HEK293 (cell line): Measurements from ENCODE around the gene EFCAB5.

Experiments
- CTCF ChIA-PET: fragments of 350-600 bp; formaldehyde crosslinking; extraction: SDS; loops from one replicate; lab custom pipeline; 2021; ENCODE audit warnings: antibody characterized with exemption; lab: Yijun Ruan, JAX
- POLR2A ChIA-PET: fragments of 300-600 bp; formaldehyde crosslinking; extraction: SDS; loops from one replicate; lab custom pipeline; 2020; ENCODE audit warnings: antibody characterized with exemption, inconsistent platforms; lab: Yijun Ruan, JAX
- H3K27ac ChIP-seq: fragments of 200-500 bp; sonication (Bioruptor generic); 2 replicates; pipeline ENCODE4 v1.5.1; 2014; ENCODE audit warnings: low read depth, low read length, control low read depth, inconsistent platforms; ENCODE audit errors: extremely low read depth
- H3K36me3 ChIP-seq, 2 experiments: fragments of 200-500 bp in 1 of 2; sonication (Bioruptor generic) in 1 of 2; 1 replicate in 1 of 2; 2 replicates in 1 of 2; pipeline ENCODE4 v1.5.1; 2014 to 2017; ENCODE audit warnings: inconsistent platforms in 2 of 2, low read length in 2 of 2; ENCODE audit not compliant: control insufficient read depth in 2 of 2, insufficient read depth in 1 of 2
- H3K4me1 ChIP-seq: fragments of 200-500 bp; sonication (Bioruptor generic); 2 replicates; pipeline ENCODE4 v1.5.1; 2014; ENCODE audit warnings: mild to moderate bottlenecking, low read length, inconsistent platforms; ENCODE audit not compliant: control insufficient read depth, insufficient read depth
- H3K4me3 ChIP-seq: 2 replicates; pipeline ENCODE4 v1.5.1; 2011; ENCODE audit warnings: low read depth, mild to moderate bottlenecking, control low read depth, low read length, moderate library complexity
- H3K9me3 ChIP-seq: fragments of 200-500 bp; sonication (Bioruptor generic); 2 replicates; pipeline ENCODE4 v1.5.1; 2014; ENCODE audit warnings: low read depth, low read length, inconsistent platforms; ENCODE audit not compliant: control insufficient read depth, insufficient read depth
- MZF1 ChIP-seq: fragments of 450-650 bp; formaldehyde crosslinking; IDR thresholded peaks from 2 replicates; pipeline ENCODE4 v1.5.1; 2017; ENCODE audit warnings: missing biosample characterization, missing genetic modification characterization, borderline replicate concordance
- SCRT2 ChIP-seq: fragments of 450-650 bp; formaldehyde crosslinking; IDR thresholded peaks from 2 replicates; pipeline ENCODE4 v1.5.1; 2016; ENCODE audit warnings: missing biosample characterization, missing genetic modification characterization
- ZNF112 ChIP-seq: fragments of 450-650 bp; formaldehyde crosslinking; IDR thresholded peaks from 2 replicates; pipeline ENCODE4 v1.5.0; 2017; ENCODE audit warnings: missing biosample characterization, missing genetic modification characterization
- ZNF133 ChIP-seq: fragments of 450-650 bp; formaldehyde crosslinking; IDR thresholded peaks from 2 replicates; pipeline ENCODE4 v1.5.1; 2016; ENCODE audit warnings: missing biosample characterization, missing genetic modification characterization
- ZNF169 ChIP-seq: fragments of 450-650 bp; formaldehyde crosslinking; IDR thresholded peaks from 2 replicates; pipeline ENCODE4 v1.5.1; 2016; ENCODE audit warnings: missing biosample characterization, missing genetic modification characterization
- ZNF24 ChIP-seq: fragments of 450-650 bp; formaldehyde crosslinking; IDR thresholded peaks from 2 replicates; pipeline ENCODE4 v1.5.1; 2016; ENCODE audit warnings: missing biosample characterization, missing genetic modification characterization
- ZNF350 ChIP-seq: fragments of 450-650 bp; formaldehyde crosslinking; IDR thresholded peaks from 2 replicates; pipeline ENCODE4 v1.5.0; 2017; ENCODE audit warnings: missing biosample characterization, mild to moderate bottlenecking, missing genetic modification characterization
- ZNF48 ChIP-seq: fragments of 450-650 bp; formaldehyde crosslinking; IDR thresholded peaks from 2 replicates; pipeline ENCODE4 v1.5.1; 2016; ENCODE audit warnings: missing biosample characterization, missing genetic modification characterization
- ZNF561 ChIP-seq: fragments of 450-650 bp; IDR thresholded peaks from 2 replicates; pipeline ENCODE4 v1.5.1; 2018; ENCODE audit warnings: missing biosample characterization, missing genetic modification characterization, borderline replicate concordance
- ZNF585B ChIP-seq: fragments of 450-650 bp; formaldehyde crosslinking; IDR thresholded peaks from 2 replicates; pipeline ENCODE4 v1.5.1; 2016; ENCODE audit warnings: missing biosample characterization, missing genetic modification characterization
- ZNF596 ChIP-seq: fragments of 450-650 bp; IDR thresholded peaks from 2 replicates; pipeline ENCODE4 v1.5.0; 2018; ENCODE audit warnings: missing biosample characterization, mild to moderate bottlenecking, missing genetic modification characterization, moderate library complexity
- ZNF610 ChIP-seq: fragments of 450-650 bp; formaldehyde crosslinking; IDR thresholded peaks from 2 replicates; pipeline ENCODE4 v1.5.1; 2016; ENCODE audit warnings: missing biosample characterization, missing genetic modification characterization, borderline replicate concordance
- ZNF624 ChIP-seq: fragments of 450-650 bp; formaldehyde crosslinking; IDR thresholded peaks from 2 replicates; pipeline ENCODE4 v1.5.1; 2017; ENCODE audit warnings: missing biosample characterization, missing genetic modification characterization
- ZNF791 ChIP-seq: fragments of 450-650 bp; formaldehyde crosslinking; IDR thresholded peaks from 2 replicates; pipeline ENCODE4 v1.5.1; 2016; ENCODE audit warnings: missing biosample characterization, missing genetic modification characterization
- TF ChIP-seq, protein P1 (sequence below): fragments of 450-650 bp; formaldehyde crosslinking; IDR thresholded peaks from 2 replicates; pipeline ENCODE4 v1.5.1; 2016; ENCODE audit warnings: missing biosample characterization, missing genetic modification characterization, borderline replicate concordance
- TF ChIP-seq, protein P2 (sequence below): fragments of 450-650 bp; formaldehyde crosslinking; IDR thresholded peaks from 2 replicates; pipeline ENCODE4 v1.5.1; 2017; ENCODE audit warnings: missing biosample characterization, missing genetic modification characterization
- TF ChIP-seq, protein P3 (sequence below): fragments of 450-650 bp; formaldehyde crosslinking; IDR thresholded peaks from 2 replicates; pipeline ENCODE4 v1.5.1; 2017; ENCODE audit warnings: missing biosample characterization, missing genetic modification characterization
- TF ChIP-seq, protein P4 (sequence below): fragments of 450-650 bp; formaldehyde crosslinking; optimal IDR thresholded peaks from 2 replicates; pipeline ENCODE3; 2016; ENCODE audit warnings: missing biosample characterization, mild to moderate bottlenecking, missing genetic modification characterization

Gene EFCAB5

DNA sequence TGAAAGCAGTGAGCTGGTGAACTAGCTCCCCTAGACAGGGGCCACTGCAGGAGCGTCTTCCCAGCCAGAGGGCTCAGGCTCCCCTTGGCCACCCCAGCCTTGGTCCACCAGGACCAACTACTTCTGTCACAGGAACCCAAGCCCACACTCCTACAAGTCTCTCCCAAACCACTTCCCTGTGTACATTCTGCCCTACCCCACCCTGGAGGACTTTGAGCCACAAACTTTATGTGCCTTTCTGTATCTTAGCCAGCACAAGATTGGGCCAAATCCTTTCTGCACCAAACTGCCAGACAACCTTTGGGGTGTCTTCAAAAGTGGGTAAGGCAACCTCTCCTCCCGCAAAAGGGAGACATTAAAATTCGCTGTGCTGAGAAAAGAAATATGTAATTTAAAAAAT, 31.6 kb downstream of the EFCAB5 start:
- H3K4me3 ChIP-seq: no peak overlapping the region
- H3K27ac ChIP-seq: no peak overlapping the region
- no peaks in the 10 kb centered on the region for H3K4me1 ChIP-seq
- POLR2A ChIA-PET: no interaction called here
- H3K36me3 ChIP-seq: no peaks in the 10 kb centered on the region
- no peak for TF ChIP-seq ZNF24
- TF ChIP-seq ZNF624 (tag by site-specific recombination): no peak
- TF ChIP-seq, protein P1, sequence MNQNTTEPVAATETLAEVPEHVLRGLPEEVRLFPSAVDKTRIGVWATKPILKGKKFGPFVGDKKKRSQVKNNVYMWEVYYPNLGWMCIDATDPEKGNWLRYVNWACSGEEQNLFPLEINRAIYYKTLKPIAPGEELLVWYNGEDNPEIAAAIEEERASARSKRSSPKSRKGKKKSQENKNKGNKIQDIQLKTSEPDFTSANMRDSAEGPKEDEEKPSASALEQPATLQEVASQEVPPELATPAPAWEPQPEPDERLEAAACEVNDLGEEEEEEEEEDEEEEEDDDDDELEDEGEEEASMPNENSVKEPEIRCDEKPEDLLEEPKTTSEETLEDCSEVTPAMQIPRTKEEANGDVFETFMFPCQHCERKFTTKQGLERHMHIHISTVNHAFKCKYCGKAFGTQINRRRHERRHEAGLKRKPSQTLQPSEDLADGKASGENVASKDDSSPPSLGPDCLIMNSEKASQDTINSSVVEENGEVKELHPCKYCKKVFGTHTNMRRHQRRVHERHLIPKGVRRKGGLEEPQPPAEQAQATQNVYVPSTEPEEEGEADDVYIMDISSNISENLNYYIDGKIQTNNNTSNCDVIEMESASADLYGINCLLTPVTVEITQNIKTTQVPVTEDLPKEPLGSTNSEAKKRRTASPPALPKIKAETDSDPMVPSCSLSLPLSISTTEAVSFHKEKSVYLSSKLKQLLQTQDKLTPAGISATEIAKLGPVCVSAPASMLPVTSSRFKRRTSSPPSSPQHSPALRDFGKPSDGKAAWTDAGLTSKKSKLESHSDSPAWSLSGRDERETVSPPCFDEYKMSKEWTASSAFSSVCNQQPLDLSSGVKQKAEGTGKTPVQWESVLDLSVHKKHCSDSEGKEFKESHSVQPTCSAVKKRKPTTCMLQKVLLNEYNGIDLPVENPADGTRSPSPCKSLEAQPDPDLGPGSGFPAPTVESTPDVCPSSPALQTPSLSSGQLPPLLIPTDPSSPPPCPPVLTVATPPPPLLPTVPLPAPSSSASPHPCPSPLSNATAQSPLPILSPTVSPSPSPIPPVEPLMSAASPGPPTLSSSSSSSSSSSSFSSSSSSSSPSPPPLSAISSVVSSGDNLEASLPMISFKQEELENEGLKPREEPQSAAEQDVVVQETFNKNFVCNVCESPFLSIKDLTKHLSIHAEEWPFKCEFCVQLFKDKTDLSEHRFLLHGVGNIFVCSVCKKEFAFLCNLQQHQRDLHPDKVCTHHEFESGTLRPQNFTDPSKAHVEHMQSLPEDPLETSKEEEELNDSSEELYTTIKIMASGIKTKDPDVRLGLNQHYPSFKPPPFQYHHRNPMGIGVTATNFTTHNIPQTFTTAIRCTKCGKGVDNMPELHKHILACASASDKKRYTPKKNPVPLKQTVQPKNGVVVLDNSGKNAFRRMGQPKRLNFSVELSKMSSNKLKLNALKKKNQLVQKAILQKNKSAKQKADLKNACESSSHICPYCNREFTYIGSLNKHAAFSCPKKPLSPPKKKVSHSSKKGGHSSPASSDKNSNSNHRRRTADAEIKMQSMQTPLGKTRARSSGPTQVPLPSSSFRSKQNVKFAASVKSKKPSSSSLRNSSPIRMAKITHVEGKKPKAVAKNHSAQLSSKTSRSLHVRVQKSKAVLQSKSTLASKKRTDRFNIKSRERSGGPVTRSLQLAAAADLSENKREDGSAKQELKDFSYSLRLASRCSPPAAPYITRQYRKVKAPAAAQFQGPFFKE (tag by site-specific recombination): no peak
- TF ChIP-seq, protein P2, sequence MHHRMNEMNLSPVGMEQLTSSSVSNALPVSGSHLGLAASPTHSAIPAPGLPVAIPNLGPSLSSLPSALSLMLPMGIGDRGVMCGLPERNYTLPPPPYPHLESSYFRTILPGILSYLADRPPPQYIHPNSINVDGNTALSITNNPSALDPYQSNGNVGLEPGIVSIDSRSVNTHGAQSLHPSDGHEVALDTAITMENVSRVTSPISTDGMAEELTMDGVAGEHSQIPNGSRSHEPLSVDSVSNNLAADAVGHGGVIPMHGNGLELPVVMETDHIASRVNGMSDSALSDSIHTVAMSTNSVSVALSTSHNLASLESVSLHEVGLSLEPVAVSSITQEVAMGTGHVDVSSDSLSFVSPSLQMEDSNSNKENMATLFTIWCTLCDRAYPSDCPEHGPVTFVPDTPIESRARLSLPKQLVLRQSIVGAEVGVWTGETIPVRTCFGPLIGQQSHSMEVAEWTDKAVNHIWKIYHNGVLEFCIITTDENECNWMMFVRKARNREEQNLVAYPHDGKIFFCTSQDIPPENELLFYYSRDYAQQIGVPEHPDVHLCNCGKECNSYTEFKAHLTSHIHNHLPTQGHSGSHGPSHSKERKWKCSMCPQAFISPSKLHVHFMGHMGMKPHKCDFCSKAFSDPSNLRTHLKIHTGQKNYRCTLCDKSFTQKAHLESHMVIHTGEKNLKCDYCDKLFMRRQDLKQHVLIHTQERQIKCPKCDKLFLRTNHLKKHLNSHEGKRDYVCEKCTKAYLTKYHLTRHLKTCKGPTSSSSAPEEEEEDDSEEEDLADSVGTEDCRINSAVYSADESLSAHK (tag by site-specific recombination): no peak
- no peak for TF ChIP-seq ZNF169 (tag by site-specific recombination)
- TF ChIP-seq, protein P3, sequence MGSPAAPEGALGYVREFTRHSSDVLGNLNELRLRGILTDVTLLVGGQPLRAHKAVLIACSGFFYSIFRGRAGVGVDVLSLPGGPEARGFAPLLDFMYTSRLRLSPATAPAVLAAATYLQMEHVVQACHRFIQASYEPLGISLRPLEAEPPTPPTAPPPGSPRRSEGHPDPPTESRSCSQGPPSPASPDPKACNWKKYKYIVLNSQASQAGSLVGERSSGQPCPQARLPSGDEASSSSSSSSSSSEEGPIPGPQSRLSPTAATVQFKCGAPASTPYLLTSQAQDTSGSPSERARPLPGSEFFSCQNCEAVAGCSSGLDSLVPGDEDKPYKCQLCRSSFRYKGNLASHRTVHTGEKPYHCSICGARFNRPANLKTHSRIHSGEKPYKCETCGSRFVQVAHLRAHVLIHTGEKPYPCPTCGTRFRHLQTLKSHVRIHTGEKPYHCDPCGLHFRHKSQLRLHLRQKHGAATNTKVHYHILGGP (tag by site-specific recombination): no peak
- TF ChIP-seq ZNF610 (tag by site-specific recombination): no peak
- TF ChIP-seq SCRT2 (tag by site-specific recombination): no peak
- TF ChIP-seq ZNF585B: no peak
- no peak for TF ChIP-seq ZNF48 (tag by site-specific recombination)
- TF ChIP-seq ZNF791 (tag by site-specific recombination): no peak
- TF ChIP-seq ZNF596 (tag by site-specific recombination): no peak
- TF ChIP-seq ZNF133 (tag by site-specific recombination): no peak
- no peak for TF ChIP-seq ZNF112 (tag by site-specific recombination)
- no peak for TF ChIP-seq MZF1
- TF ChIP-seq ZNF561 (tag by site-specific recombination): no peak
- TF ChIP-seq, protein P4, sequence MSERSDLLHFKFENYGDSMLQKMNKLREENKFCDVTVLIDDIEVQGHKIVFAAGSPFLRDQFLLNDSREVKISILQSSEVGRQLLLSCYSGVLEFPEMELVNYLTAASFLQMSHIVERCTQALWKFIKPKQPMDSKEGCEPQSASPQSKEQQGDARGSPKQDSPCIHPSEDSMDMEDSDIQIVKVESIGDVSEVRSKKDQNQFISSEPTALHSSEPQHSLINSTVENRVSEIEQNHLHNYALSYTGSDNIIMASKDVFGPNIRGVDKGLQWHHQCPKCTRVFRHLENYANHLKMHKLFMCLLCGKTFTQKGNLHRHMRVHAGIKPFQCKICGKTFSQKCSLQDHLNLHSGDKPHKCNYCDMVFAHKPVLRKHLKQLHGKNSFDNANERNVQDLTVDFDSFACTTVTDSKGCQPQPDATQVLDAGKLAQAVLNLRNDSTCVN (tag by site-specific recombination): no peak
- no peak for TF ChIP-seq ZNF350
- TF ChIP-seq, all 188 proteins: peak for 0
- no peaks in the 10 kb centered on the region for H3K9me3 ChIP-seq
- CTCF ChIA-PET: interaction anchor here (0.8 kb wide), 1 partner anchor 42 kb away, joined by 4 read pairs; no protein-coding TSS in a partner anchor
